ENCODE measurements around the gene PATJ. TPM values are rescaled to one million over a fixed set of nuclear protein-coding genes. Genes with fewer than 3 reads are reported as not detected.

The PATJ gene
- total and polyA plus RNA-seq, 7 experiments from 2014 or later = 13.4 to 64.5 (median 33.3) TPM

DNA sequence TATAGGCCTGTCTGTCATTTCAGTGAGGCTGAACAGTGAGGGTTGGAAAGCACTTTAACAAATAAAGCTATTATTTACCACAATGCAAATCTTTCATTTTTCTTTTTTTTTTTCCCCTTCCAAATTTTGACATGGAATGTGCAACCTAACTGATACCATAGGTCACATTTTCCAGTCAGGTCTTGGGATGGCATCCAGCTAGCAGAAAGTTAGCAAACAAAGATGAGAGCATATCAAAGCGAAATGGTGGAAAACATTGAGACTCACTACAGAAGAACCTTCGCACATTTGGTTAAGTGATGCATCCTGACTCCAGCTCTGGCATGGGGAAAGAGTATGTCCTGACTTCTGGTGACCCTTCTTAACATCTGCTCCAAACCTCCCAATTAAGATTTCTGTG lies 347.3 kb downstream of the PATJ start:
- POLR2A ChIA-PET = no interaction called here
- H3K27me3 Mint-ChIP-seq = no peaks in the 10 kb centered on the region
- CTCF ChIA-PET = interaction anchor here (0.5 kb wide), 1 partner anchor 43 kb away, joined by 5 read pairs; no protein-coding TSS in a partner anchor
- no peaks in the 10 kb centered on the region for H3K27me3 ChIP-seq (ENCODE audit: control insufficient read depth in 2 of 2, insufficient read depth in 2 of 2, low read length in 2 of 2)
- H3K36me3 Mint-ChIP-seq = peaks cover 0 to 47% (median 43%) of the 10 kb centered on the region in 5 donors
- no peak for ATAC-seq
- no peaks in the 10 kb centered on the region for H3K4me1 Mint-ChIP-seq
- peaks cover 0 to 32% (median 0%) of the 10 kb centered on the region in 3 experiments for H3K36me3 ChIP-seq (ENCODE audit: control insufficient read depth in 2 of 3, insufficient read depth in 3 of 3, low read length in 3 of 3)
- H3K9me3 ChIP-seq (ENCODE audit: control insufficient read depth in 2 of 3, low read length in 3 of 3) = no peaks in the 10 kb centered on the region
- no peaks in the 10 kb centered on the region for H3K4me1 ChIP-seq (ENCODE audit: control insufficient read depth in 2 of 2, insufficient read depth in 2 of 2, low read length in 2 of 2)
- H3K4me3 Mint-ChIP-seq = no peak overlapping the region
- no peak overlapping the region for H3K4me3 ChIP-seq (ENCODE audit: low read length)
- intact Hi-C loops (cut with micrococcal nuclease) = no loop called here
- no peaks in the 10 kb centered on the region for H3K9me3 Mint-ChIP-seq
- no peak overlapping the region for H3K27ac ChIP-seq (ENCODE audit: low read depth, low read length)
- DNase-seq = no peak
- H3K27ac Mint-ChIP-seq = no peak overlapping the region

- DNase-seq = no peak
- H3K4me3 ChIP-seq (ENCODE audit: low read length) = no peak overlapping the region
- peaks cover 0 to 47% (median 44%) of the 10 kb centered on the region in 5 donors for H3K36me3 Mint-ChIP-seq
- intact Hi-C loops (cut with micrococcal nuclease) = no loop called here
- no peaks in the 10 kb centered on the region for H3K27me3 ChIP-seq (ENCODE audit: control insufficient read depth in 2 of 2, insufficient read depth in 2 of 2, low read length in 2 of 2)
- no peaks in the 10 kb centered on the region for H3K4me1 Mint-ChIP-seq
- ChIA-PET CTCF (interaction anchor here (0.5 kb wide), 1 partner anchor 43 kb away, joined by 5 read pairs; no protein-coding TSS in a partner anchor), POLR2A (no interaction called here)
- H3K27ac ChIP-seq (ENCODE audit: low read depth, low read length) = no peak overlapping the region
- no peaks in the 10 kb centered on the region for H3K4me1 ChIP-seq (ENCODE audit: control insufficient read depth in 2 of 2, insufficient read depth in 2 of 2, low read length in 2 of 2)
- no peak overlapping the region for H3K27ac Mint-ChIP-seq
- no peak for ATAC-seq
- H3K9me3 ChIP-seq (ENCODE audit: control insufficient read depth in 2 of 3, low read length in 3 of 3) = no peaks in the 10 kb centered on the region
- no peaks in the 10 kb centered on the region for H3K9me3 Mint-ChIP-seq
- peaks cover 0 to 28% (median 0%) of the 10 kb centered on the region in 3 experiments for H3K36me3 ChIP-seq (ENCODE audit: control insufficient read depth in 2 of 3, insufficient read depth in 3 of 3, low read length in 3 of 3)
- H3K4me3 Mint-ChIP-seq = no peak overlapping the region
- no peaks in the 10 kb centered on the region for H3K27me3 Mint-ChIP-seq
Measured at GRCh38 chr1:62090016-62090415, 347.7 kb downstream of the PATJ start.

DNA sequence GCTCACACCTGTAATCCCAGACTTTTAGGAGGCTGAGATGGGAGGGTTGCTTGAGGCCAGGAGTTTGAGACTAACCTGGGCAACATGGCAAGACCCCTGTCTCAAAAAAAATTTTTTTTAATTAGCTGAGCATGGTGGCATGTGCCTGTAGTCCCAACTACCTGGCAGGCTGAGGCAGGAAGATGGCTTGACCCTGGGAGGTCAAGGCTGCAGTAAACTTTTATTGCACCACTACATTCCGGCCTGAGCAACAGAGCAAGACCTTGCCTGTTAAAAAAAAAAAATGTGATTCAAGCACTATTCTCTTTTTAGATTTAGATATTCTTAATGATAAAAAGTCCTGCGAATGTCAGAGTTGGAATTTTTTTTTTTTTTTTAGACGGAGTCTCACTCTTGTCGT lies 349.8 kb downstream of the PATJ start:
- ChIA-PET POLR2A (no interaction called here), CTCF (interaction anchor here (2.8 kb wide), 1 partner anchor 9 kb away, joined by 12 read pairs; no protein-coding TSS in a partner anchor)
- Mint-ChIP-seq H3K27ac (no peak overlapping the region), H3K9me3 (peaks cover 0 to 3% (median 0%) of the 10 kb centered on the region in 11 donors), H3K36me3 (peaks cover 0 to 53% (median 45%) of the 10 kb centered on the region in 5 donors), H3K27me3 (no peaks in the 10 kb centered on the region), H3K4me1 (peaks cover 0 to 1% (median 0%) of the 10 kb centered on the region in 7 donors), H3K4me3 (no peak overlapping the region)
- ATAC-seq (no peak), DNase-seq (no peak)
- H3K4me3 ChIP-seq (ENCODE audit: low read length) = no peak overlapping the region
- no peaks in the 10 kb centered on the region for H3K9me3 ChIP-seq (ENCODE audit: control insufficient read depth in 2 of 3, low read length in 3 of 3)
- no peak overlapping the region for H3K27ac ChIP-seq (ENCODE audit: low read depth, low read length)
- intact Hi-C loops (cut with micrococcal nuclease) = no loop called here
- H3K4me1 ChIP-seq (ENCODE audit: control insufficient read depth in 2 of 2, insufficient read depth in 2 of 2, low read length in 2 of 2) = no peaks in the 10 kb centered on the region
- peaks cover 0 to 13% (median 0%) of the 10 kb centered on the region in 3 experiments for H3K36me3 ChIP-seq (ENCODE audit: control insufficient read depth in 2 of 3, insufficient read depth in 3 of 3, low read length in 3 of 3)
- no peaks in the 10 kb centered on the region for H3K27me3 ChIP-seq (ENCODE audit: control insufficient read depth in 2 of 2, insufficient read depth in 2 of 2, low read length in 2 of 2)

DNA sequence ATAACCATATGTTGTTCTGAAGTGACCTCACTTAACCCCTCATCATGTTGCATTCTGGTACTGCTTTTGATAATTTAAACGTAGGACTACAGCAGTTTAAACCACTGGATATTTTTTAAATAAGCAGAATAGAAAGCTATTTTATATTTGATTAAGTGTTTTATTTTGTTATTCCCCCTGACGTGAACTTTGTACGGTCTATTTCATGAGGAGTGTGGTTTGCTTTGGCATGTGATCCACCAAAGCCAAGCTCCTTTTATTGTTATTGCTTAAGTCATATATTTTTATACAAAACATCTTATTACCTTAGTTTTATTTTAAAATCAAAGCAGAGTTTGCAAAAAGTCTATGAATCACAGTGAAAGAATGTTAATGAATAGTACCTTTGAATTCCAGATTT lies 351.0 kb downstream of the PATJ start:
- Mint-ChIP-seq H3K9me3 (peaks cover 0 to 3% (median 0%) of the 10 kb centered on the region in 11 donors), H3K27me3 (no peaks in the 10 kb centered on the region), H3K4me3 (no peak overlapping the region), H3K36me3 (peaks cover 0 to 51% (median 43%) of the 10 kb centered on the region in 5 donors), H3K27ac (no peak overlapping the region), H3K4me1 (peaks cover 0 to 1% (median 0%) of the 10 kb centered on the region in 7 donors)
- intact Hi-C loops (cut with micrococcal nuclease) = no loop called here
- ChIA-PET POLR2A (interaction anchor here (0.6 kb wide), 1 partner anchor 9 kb away, joined by 4 read pairs; no protein-coding TSS in a partner anchor), CTCF (interaction anchor here (0.6 to 2.8 kb wide), 2 partner anchors 10 to 11 kb away, joined by 4 to 12 read pairs; no protein-coding TSS in a partner anchor)
- DNase-seq (no peak), ATAC-seq (no peak)
- Histone ChIP-seq H3K4me1 (ENCODE audit: control insufficient read depth in 2 of 2, insufficient read depth in 2 of 2, low read length in 2 of 2) (no peaks in the 10 kb centered on the region), H3K4me3 (ENCODE audit: low read length) (no peak overlapping the region), H3K27me3 (ENCODE audit: control insufficient read depth in 2 of 2, insufficient read depth in 2 of 2, low read length in 2 of 2) (no peaks in the 10 kb centered on the region), H3K9me3 (ENCODE audit: control insufficient read depth in 2 of 3, low read length in 3 of 3) (no peaks in the 10 kb centered on the region), H3K36me3 (ENCODE audit: control insufficient read depth in 2 of 3, insufficient read depth in 3 of 3, low read length in 3 of 3) (peaks cover 0 to 6% (median 0%) of the 10 kb centered on the region in 3 experiments), H3K27ac (ENCODE audit: low read depth, low read length) (no peak overlapping the region)

GRCh38 chr1:62097464-62097863 lies 355.2 kb downstream of the PATJ start:
- POLR2A ChIA-PET = no interaction called here
- peaks cover 0 to 59% (median 52%) of the 10 kb centered on the region in 5 donors for H3K36me3 Mint-ChIP-seq

DNA sequence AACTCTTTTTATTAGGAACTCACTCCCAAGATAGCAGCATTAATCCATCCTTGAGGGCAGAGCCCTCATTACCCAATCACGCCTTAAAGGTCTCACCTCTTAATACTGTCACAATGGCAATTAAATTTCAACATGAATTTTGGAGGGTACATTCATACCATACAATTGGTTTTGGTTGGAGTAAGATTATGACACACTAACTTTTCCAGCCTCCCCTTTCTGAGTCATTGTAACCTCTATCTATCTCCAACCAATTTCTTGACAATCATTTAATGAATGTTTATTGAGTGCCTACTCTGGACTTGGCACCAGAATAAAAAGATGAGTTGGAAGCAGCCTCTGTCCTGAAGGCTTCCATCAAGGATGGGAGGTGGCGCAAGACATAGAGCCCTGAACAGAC lies 358.2 kb downstream of the PATJ start:
- Histone ChIP-seq H3K27me3 (ENCODE audit: control insufficient read depth in 2 of 2, insufficient read depth in 2 of 2, low read length in 2 of 2) (no peaks in the 10 kb centered on the region), H3K4me1 (ENCODE audit: control insufficient read depth in 2 of 2, insufficient read depth in 2 of 2, low read length in 2 of 2) (no peaks in the 10 kb centered on the region), H3K4me3 (ENCODE audit: low read length) (no peak overlapping the region), H3K36me3 (ENCODE audit: control insufficient read depth in 2 of 3, insufficient read depth in 3 of 3, low read length in 3 of 3) (peaks cover 0 to 5% (median 0%) of the 10 kb centered on the region in 3 experiments), H3K9me3 (ENCODE audit: control insufficient read depth in 2 of 3, low read length in 3 of 3) (no peaks in the 10 kb centered on the region), H3K27ac (ENCODE audit: low read depth, low read length) (no peak overlapping the region)
- Mint-ChIP-seq H3K9me3 (peaks cover 0 to 9% (median 2%) of the 10 kb centered on the region in 11 donors), H3K36me3 (peaks cover 0 to 52% (median 47%) of the 10 kb centered on the region in 5 donors), H3K4me1 (peaks cover 0 to 1% (median 0%) of the 10 kb centered on the region in 7 donors), H3K4me3 (no peak overlapping the region), H3K27me3 (no peaks in the 10 kb centered on the region), H3K27ac (no peak overlapping the region)
- CTCF ChIA-PET = no interaction called here
- intact Hi-C loops (cut with micrococcal nuclease) = no loop called here
- POLR2A ChIA-PET = no interaction called here
- ATAC-seq (no peak), DNase-seq (no peak)

More at GRCh38 chr1:62097464-62097863, 355.2 kb downstream of the PATJ start:
- Mint-ChIP-seq H3K27me3 (no peaks in the 10 kb centered on the region), H3K9me3 (peaks cover 0 to 9% (median 2%) of the 10 kb centered on the region in 11 donors), H3K4me1 (peaks cover 0 to 1% (median 0%) of the 10 kb centered on the region in 7 donors), H3K27ac (no peak overlapping the region), H3K4me3 (no peak overlapping the region)
- peaks cover 0 to 5% (median 0%) of the 10 kb centered on the region in 3 experiments for H3K36me3 ChIP-seq (ENCODE audit: control insufficient read depth in 2 of 3, insufficient read depth in 3 of 3, low read length in 3 of 3)
- H3K27me3 ChIP-seq (ENCODE audit: control insufficient read depth in 2 of 2, insufficient read depth in 2 of 2, low read length in 2 of 2) = no peaks in the 10 kb centered on the region
- ATAC-seq (no peak), DNase-seq (no peak)
- no peak overlapping the region for H3K27ac ChIP-seq (ENCODE audit: low read depth, low read length)
- CTCF ChIA-PET = interaction anchor here (1.8 kb wide), 1 partner anchor 14 kb away, joined by 5 read pairs; no protein-coding TSS in a partner anchor
- intact Hi-C loops (cut with micrococcal nuclease) = no loop called here
- H3K9me3 ChIP-seq (ENCODE audit: control insufficient read depth in 2 of 3, low read length in 3 of 3) = no peaks in the 10 kb centered on the region
- H3K4me1 ChIP-seq (ENCODE audit: control insufficient read depth in 2 of 2, insufficient read depth in 2 of 2, low read length in 2 of 2) = no peaks in the 10 kb centered on the region
- H3K4me3 ChIP-seq (ENCODE audit: low read length) = no peak overlapping the region

DNA sequence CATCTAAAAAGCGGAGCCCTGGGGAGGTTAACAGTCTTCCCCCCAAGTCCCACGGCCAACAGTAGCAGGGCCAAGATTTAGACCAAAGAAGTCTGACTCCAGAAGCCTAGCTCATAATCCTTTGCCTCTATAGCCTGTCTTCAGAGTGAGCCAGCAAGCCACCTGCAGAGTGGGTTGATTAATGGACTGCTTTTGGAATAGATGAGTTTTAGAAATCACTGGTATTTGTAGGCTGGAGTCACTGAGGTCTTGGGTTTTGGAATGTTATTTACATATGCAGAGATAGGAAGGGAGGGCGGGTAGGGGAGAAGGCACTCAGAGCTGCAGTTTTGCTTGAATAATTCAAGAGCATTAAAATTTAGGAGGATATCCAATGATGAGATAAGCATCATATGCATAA lies 361.6 kb downstream of the PATJ start:
- H3K4me3 ChIP-seq (ENCODE audit: low read length) = no peak overlapping the region
- no peaks in the 10 kb centered on the region for H3K9me3 ChIP-seq (ENCODE audit: control insufficient read depth in 2 of 3, low read length in 3 of 3)
- ATAC-seq = no peak
- peaks cover 0 to 5% (median 0%) of the 10 kb centered on the region in 3 experiments for H3K36me3 ChIP-seq (ENCODE audit: control insufficient read depth in 2 of 3, insufficient read depth in 3 of 3, low read length in 3 of 3)
- intact Hi-C loops (cut with micrococcal nuclease) = no loop called here
- peaks cover 0 to 9% (median 0%) of the 10 kb centered on the region in 11 donors for H3K9me3 Mint-ChIP-seq
- CTCF ChIA-PET = interaction anchor here (0.6 kb wide), 1 partner anchor 10 kb away, joined by 4 read pairs; no protein-coding TSS in a partner anchor
- H3K27me3 Mint-ChIP-seq = no peaks in the 10 kb centered on the region
- H3K27ac Mint-ChIP-seq = peak overlapping the region in 1 of 9 donors; percentile 72
- H3K4me1 Mint-ChIP-seq = no peaks in the 10 kb centered on the region
- POLR2A ChIA-PET = no interaction called here
- no peak for DNase-seq
- no peak overlapping the region for H3K27ac ChIP-seq (ENCODE audit: low read depth, low read length)
- no peaks in the 10 kb centered on the region for H3K4me1 ChIP-seq (ENCODE audit: control insufficient read depth in 2 of 2, insufficient read depth in 2 of 2, low read length in 2 of 2)
- no peak overlapping the region for H3K4me3 Mint-ChIP-seq
- peaks cover 0 to 32% (median 26%) of the 10 kb centered on the region in 5 donors for H3K36me3 Mint-ChIP-seq
- no peaks in the 10 kb centered on the region for H3K27me3 ChIP-seq (ENCODE audit: control insufficient read depth in 2 of 2, insufficient read depth in 2 of 2, low read length in 2 of 2)

Data from naive thymus-derived CD4-positive, alpha-beta T cell (primary cell).